ENCODE data around the gene DPP3. TPM values are rescaled to one million over a fixed set of nuclear protein-coding genes. Genes with fewer than 3 reads are reported as not detected.
"Not testable (repeated sequence)": the region's sequence is repeated elsewhere in the genome, so short reads cannot be mapped to it uniquely, and the experiment has no call there.

Gene DPP3
- total RNA-seq, 2 experiments from 2014 or later: 47.2 to 53.4 TPM

- H3K4me2 ChIP-seq (ENCODE audit: low read length): peak within 1 kb of the TSS; percentile 79
- peak within 1 kb of the TSS; percentile 65 for H2AFZ ChIP-seq (ENCODE audit: low read length)
- BruUV-seq (replicated peaks): no TSS peak
- no peaks in the 10 kb centered on the region for H4K20me1 ChIP-seq (ENCODE audit: insufficient read depth, low read length)
- H3K36me3 ChIP-seq (ENCODE audit: insufficient read depth, low read length): peaks cover 25% of the 10 kb centered on the region
- peak within 1 kb of the TSS; percentile 52 for H3K27ac ChIP-seq (ENCODE audit: low read depth, low read length, poor library complexity, severe bottlenecking)
- peaks cover 11% of the 10 kb centered on the region; the same call in 1 of the 2 replicates for H3K79me2 ChIP-seq (ENCODE audit: insufficient read depth, low read depth, low read length)
- TF ChIP-seq, protein P1, sequence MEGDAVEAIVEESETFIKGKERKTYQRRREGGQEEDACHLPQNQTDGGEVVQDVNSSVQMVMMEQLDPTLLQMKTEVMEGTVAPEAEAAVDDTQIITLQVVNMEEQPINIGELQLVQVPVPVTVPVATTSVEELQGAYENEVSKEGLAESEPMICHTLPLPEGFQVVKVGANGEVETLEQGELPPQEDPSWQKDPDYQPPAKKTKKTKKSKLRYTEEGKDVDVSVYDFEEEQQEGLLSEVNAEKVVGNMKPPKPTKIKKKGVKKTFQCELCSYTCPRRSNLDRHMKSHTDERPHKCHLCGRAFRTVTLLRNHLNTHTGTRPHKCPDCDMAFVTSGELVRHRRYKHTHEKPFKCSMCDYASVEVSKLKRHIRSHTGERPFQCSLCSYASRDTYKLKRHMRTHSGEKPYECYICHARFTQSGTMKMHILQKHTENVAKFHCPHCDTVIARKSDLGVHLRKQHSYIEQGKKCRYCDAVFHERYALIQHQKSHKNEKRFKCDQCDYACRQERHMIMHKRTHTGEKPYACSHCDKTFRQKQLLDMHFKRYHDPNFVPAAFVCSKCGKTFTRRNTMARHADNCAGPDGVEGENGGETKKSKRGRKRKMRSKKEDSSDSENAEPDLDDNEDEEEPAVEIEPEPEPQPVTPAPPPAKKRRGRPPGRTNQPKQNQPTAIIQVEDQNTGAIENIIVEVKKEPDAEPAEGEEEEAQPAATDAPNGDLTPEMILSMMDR (conservative IDR thresholded peaks at IDR 0.05; ENCODE audit: low read length): peak; percentile 84
- no peak for TF ChIP-seq EZH2phosphoT487 (IDR thresholded peaks at IDR 0.05; ENCODE audit: borderline replicate concordance, low read depth, low read length)
- no peaks in the 10 kb centered on the region for H3K9me2 ChIP-seq (ENCODE audit: insufficient read depth, low read length)
- peak within 1 kb of the TSS; percentile 90 for H3K4me3 ChIP-seq (ENCODE audit: low read depth, low read length, poor library complexity, severe bottlenecking)
- intact Hi-C loops (cut with micrococcal nuclease; ENCODE audit: unreplicated experiment): loop anchor here (1.0 kb wide), 1 partner anchor 41 kb away; no protein-coding TSS in a partner anchor
- peak; percentile 95 for DNase-seq (ENCODE audit: low spot score)
- POLR2A ChIA-PET: interaction anchor here (0.6 to 1.3 kb wide), 6 partner anchors 19 to 53 kb away, joined by 3 to 5 read pairs (median 4); partner anchors contain the start of gene DPP3
- H3K9me3 ChIP-seq (ENCODE audit: low read length): peaks cover 7% of the 10 kb centered on the region; the same call in 1 of the 2 replicates
- H3K4me1 ChIP-seq (ENCODE audit: insufficient read depth, low read length, poor library complexity, severe bottlenecking): peaks cover 8% of the 10 kb centered on the region
- CTCF ChIA-PET (ENCODE audit: unreplicated experiment): interaction anchor here (0.7 to 1.2 kb wide), 4 partner anchors 40 to 701 kb away, joined by 3 read pairs; partner anchors contain the start of gene ZDHHC24
These were observed 41.4 kb upstream of the DPP3 start, which contains the start of gene MRPL11 for GRCh38 chr11:66438504-66439466. Gene MRPL11 (minus strand): TSS chr11:66438848. CDS start chr11:66438754, 94 bp downstream.

DNA sequence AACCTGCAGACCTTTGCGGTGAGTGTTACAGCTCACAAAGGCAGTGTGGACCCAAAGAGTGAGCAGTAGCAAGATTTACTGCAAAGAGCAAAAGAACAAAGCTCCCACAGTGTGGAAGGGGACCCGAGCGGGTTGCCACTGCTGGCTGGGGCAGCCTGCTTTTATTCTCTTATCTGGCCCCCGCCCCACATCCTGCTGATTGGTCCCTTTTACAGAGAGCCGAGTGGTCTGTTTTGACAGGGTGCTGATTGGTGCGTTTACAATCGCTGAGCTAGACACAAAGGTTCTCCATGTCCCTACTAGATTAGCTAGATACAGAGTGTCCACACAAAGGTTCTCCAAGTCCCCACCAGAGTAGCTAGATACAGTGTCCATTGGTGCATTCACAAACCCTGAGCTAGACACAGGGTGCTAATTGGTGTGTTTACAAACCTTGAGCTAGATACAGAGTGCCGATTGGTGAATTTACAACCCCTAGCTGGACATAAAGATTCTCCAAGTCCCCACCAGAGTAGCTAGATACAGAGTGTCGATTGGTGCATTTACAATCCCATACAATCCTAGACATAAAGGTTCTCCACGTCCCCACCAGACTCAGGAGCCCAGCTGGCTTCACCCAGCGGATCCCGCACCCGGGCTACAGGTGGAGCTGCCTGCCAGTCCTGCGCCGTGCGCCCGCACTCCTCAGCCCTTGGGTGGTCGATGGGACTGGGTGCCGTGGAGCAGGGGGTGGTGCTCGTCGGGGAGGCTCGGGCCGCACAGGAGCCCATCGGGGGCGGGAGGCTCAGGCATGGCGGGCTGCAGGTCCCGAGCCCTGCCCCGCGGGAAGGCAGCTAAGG is 39.9 kb upstream of the DPP3 start:
- peaks cover 11% of the 10 kb centered on the region; the same call in 1 of the 2 replicates for H3K79me2 ChIP-seq (ENCODE audit: insufficient read depth, low read depth, low read length)
- POLR2A ChIA-PET: interaction anchor here (0.6 kb wide), 1 partner anchor 26 kb away, joined by 3 read pairs; no protein-coding TSS in a partner anchor
- H3K9me3 ChIP-seq (ENCODE audit: low read length): peaks cover 13% of the 10 kb centered on the region; the same call in 1 of the 2 replicates
- H3K27ac ChIP-seq (ENCODE audit: low read depth, low read length, poor library complexity, severe bottlenecking); CTCF ChIA-PET (ENCODE audit: unreplicated experiment); H2AFZ ChIP-seq (ENCODE audit: low read length); H3K4me2 ChIP-seq (ENCODE audit: low read length); H3K9me2 ChIP-seq (ENCODE audit: insufficient read depth, low read length); BruUV-seq (replicated peaks); H3K4me3 ChIP-seq (ENCODE audit: low read depth, low read length, poor library complexity, severe bottlenecking); H4K20me1 ChIP-seq (ENCODE audit: insufficient read depth, low read length); DNase-seq (ENCODE audit: low spot score); intact Hi-C loops (cut with micrococcal nuclease; ENCODE audit: unreplicated experiment); H3K4me1 ChIP-seq (ENCODE audit: insufficient read depth, low read length, poor library complexity, severe bottlenecking): not testable (repeated sequence)
- H3K36me3 ChIP-seq (ENCODE audit: insufficient read depth, low read length): peaks cover 18% of the 10 kb centered on the region

DNA sequence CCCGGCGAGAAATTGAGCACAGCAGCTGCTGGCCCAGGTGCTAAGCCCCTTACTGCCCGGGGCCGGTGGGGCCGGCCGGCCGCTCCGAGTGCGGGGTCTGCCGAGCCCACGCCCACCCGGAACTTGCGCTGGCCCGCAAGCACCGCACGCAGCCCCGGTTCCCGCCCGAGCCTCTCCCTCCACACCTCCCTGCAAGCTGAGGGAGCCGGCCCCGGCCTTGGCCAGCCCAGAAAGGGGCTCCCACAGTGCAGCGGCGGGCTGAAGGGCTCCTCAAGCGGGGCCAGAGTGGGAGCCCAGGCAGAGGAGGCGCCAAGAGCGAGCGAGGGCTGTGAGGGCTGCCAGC is 39.3 kb upstream of the DPP3 start:
- POLR2A ChIA-PET; H4K20me1 ChIP-seq (ENCODE audit: insufficient read depth, low read length); H2AFZ ChIP-seq (ENCODE audit: low read length); BruUV-seq (replicated peaks); H3K4me1 ChIP-seq (ENCODE audit: insufficient read depth, low read length, poor library complexity, severe bottlenecking); H3K9me2 ChIP-seq (ENCODE audit: insufficient read depth, low read length); CTCF ChIA-PET (ENCODE audit: unreplicated experiment); intact Hi-C loops (cut with micrococcal nuclease; ENCODE audit: unreplicated experiment); H3K4me2 ChIP-seq (ENCODE audit: low read length); H3K4me3 ChIP-seq (ENCODE audit: low read depth, low read length, poor library complexity, severe bottlenecking); H3K27ac ChIP-seq (ENCODE audit: low read depth, low read length, poor library complexity, severe bottlenecking); DNase-seq (ENCODE audit: low spot score): not testable (repeated sequence)
- Histone ChIP-seq H3K79me2 (ENCODE audit: insufficient read depth, low read depth, low read length) (peaks cover 11% of the 10 kb centered on the region; the same call in 1 of the 2 replicates), H3K9me3 (ENCODE audit: low read length) (peaks cover 13% of the 10 kb centered on the region; the same call in 1 of the 2 replicates), H3K36me3 (ENCODE audit: insufficient read depth, low read length) (peaks cover 13% of the 10 kb centered on the region)
